AG09309 (cell line): ENCODE results near the gene OR2H1.
"Not testable (repeated sequence)": the region's sequence is repeated elsewhere in the genome, so short reads cannot be mapped to it uniquely, and the experiment has no call there.

Experiments used
- DNase-seq: peaks from one replicate; pipeline ENCODE4 v3.0.0-alpha.2; 2010; ENCODE audit warnings: low read depth
- H3K4me3 ChIP-seq: 2 replicates; pipeline ENCODE4 v1.5.1; 2011; ENCODE audit warnings: mild to moderate bottlenecking, low read depth, low read length, moderate library complexity; ENCODE audit not compliant: control insufficient read depth
- TF ChIP-seq, protein P1 (sequence below): IDR thresholded peaks from 2 replicates; pipeline ENCODE4 v1.5.1; 2011; ENCODE audit warnings: mild to moderate bottlenecking, low read depth, low read length, inconsistent platforms; ENCODE audit not compliant: insufficient read depth, control insufficient read depth; ENCODE audit errors: missing control alignments

The OR2H1 gene

DNA sequence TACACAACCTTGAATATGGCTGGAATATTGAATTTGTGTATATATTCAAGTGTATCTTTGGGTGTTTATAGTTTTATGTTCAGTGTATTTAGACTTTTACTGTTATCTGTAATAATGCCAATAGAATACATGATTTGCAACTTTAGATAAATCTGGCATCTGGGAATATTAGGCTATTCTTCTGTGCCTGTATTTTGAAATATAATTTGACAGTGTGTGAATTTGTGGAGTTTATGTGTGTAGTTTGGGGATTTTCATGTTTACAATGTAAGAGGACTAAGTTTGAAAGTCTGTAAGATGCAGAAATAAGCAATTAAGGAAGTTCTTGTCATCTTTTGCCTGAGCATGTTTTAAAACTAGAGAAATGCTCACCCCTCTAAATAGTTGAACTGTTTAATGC is 17.9 kb upstream of the OR2H1 start, which contains the start of gene OR10C1:
Gene OR10C1, plus strand, starts transcription at position 301 of the 400 bp plus-strand sequence. CDS start 710 bp downstream, outside the sequence.
- TF ChIP-seq, protein P1, sequence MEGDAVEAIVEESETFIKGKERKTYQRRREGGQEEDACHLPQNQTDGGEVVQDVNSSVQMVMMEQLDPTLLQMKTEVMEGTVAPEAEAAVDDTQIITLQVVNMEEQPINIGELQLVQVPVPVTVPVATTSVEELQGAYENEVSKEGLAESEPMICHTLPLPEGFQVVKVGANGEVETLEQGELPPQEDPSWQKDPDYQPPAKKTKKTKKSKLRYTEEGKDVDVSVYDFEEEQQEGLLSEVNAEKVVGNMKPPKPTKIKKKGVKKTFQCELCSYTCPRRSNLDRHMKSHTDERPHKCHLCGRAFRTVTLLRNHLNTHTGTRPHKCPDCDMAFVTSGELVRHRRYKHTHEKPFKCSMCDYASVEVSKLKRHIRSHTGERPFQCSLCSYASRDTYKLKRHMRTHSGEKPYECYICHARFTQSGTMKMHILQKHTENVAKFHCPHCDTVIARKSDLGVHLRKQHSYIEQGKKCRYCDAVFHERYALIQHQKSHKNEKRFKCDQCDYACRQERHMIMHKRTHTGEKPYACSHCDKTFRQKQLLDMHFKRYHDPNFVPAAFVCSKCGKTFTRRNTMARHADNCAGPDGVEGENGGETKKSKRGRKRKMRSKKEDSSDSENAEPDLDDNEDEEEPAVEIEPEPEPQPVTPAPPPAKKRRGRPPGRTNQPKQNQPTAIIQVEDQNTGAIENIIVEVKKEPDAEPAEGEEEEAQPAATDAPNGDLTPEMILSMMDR = no peak
- no peak within 1 kb of the TSS for H3K4me3 ChIP-seq
- DNase-seq = no peak

DNA sequence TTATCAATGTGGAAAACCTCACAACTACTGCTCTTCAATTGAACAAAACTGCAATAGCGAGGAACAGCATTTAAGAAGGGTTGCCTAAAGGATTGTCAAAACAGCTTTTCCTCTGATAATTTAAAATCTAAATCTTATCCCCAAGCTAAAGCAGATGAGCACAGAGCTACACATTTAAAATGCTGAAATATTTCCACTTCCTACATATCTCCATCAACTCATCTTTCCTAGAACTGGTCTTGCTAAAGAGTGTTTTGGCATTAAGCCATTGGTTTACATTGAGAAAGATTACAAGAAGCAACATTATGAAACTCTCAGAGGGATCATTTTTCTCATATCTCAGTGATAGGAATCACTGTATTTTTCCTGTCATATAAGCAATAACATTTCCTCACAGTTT is 14.2 kb upstream of the OR2H1 start:
- no peak for DNase-seq
- TF ChIP-seq, protein P1 = no peak
- H3K4me3 ChIP-seq = no peak overlapping the region

DNA sequence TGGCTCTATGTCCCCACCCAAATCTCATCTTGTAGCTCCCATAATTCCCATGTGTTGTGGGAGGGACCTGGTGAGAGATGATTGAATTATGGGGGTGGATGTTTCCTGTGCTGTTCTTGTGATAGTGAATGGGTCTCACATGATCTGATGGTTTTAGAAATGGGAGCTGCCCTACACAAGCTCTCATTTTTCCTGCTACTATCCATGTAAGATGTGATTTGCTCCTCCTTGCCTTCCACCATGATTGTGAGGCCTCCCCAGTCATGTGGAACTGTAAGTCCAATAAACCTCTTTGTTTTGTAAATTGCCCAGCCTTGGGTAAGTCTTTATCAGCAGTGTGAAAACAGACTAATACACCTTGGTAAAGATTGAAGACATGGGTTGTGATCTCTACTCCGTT is 12.9 kb upstream of the OR2H1 start:
- DNase-seq, H3K4me3 ChIP-seq: not testable (repeated sequence)

DNA sequence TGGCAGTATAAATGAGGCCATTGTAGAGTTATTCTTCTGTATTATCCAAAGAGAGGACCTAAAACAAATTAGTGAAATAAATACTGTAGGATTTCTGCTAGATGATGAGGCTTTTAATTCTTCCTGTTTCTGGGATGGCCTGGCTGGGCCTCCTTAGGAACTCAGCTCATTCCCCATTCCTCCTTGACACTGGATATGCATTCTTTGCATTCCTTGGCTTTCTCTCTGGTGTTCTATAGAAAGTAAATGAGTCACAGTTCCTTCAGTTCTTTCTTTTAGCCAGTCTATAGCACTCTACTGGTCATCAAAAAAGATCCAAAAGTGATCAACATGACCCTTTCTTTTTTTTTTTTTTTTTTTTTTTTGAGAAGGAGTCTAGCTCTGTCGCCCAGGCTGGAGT is 9.3 kb upstream of the OR2H1 start:
- TF ChIP-seq, protein P1 = no peak
- DNase-seq = no peak
- no peak overlapping the region for H3K4me3 ChIP-seq

DNA sequence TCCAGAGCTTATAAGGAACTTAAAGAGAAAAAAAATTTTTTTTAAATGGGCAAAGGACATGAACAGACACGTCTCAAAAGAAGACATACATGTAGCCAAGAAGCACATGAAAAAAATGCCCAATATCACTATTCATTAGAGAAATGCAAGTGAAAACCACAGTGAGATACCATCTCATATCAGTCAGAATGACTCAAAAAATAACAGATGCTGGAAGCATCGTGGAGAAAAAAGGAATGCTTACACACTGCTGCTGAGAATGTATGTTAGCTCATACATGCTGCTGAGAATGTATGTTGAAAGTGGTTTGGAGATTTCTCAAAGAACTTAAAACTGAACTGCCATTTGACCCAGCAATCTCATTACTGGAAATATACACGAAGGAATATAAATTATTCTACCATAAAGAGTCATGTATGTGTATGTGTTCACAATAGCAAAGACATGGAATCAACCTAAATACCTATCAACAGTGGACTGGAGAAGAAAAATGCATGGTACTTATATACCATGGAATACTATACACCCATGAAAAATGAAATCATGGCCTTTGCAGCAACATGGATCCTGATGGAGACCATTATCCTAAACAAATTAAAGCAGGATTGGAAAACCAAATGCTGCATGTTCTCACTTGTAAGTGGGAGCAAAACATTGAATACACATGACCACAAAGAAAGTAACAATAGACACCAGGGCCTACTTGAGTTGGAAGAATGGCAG is 5.3 kb upstream of the OR2H1 start:
- no peak overlapping the region for H3K4me3 ChIP-seq
- no peak for DNase-seq
- TF ChIP-seq, protein P1 = no peak

DNA sequence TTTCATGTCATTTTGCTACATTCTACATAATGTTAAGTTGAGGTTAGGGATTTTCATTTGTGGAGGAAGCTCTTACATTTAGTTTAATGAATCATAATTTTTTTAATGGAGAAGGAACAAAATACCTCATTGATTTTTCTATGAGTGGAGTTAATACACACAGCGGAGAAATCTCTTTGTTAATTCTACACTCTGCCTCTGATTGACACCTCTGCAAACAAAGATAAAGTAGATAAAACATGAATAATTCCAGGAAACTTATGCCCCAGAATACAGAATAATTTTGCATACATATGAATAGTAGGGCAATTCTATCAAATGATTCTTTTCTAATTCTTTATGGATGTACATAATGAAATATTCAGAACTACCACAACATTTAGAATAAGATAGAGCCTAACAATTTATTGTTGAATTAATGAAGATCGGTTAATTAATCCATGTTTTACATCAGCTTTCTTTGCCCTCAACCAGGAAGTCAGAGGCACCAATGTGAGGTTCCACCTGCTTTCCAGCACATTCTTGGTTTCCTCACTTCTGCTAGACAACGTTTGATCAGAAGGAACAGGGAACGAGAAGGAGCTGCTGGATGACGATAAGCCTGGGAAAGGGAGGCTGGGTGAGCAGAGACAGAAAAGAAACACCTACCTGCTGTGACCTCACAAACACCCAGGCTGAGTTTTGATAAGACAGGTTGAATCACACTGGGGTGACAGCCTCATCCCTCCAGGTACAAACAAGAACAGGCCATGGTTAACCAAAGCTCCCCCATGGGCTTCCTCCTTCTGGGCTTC is 4.3 kb downstream of the OR2H1 start:
- H3K4me3 ChIP-seq = no peak overlapping the region
- TF ChIP-seq, protein P1 = no peak
- no peak for DNase-seq

DNA sequence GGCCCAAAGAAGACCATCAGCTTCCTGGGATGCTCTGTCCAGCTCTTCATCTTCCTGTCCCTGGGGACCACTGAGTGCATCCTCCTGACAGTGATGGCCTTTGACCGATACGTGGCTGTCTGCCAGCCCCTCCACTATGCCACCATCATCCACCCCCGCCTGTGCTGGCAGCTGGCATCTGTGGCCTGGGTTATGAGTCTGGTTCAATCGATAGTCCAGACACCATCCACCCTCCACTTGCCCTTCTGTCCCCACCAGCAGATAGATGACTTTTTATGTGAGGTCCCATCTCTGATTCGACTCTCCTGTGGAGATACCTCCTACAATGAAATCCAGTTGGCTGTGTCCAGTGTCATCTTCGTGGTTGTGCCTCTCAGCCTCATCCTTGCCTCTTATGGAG is 5.1 kb downstream of the OR2H1 start:
- no peak for DNase-seq
- TF ChIP-seq, protein P1 = no peak

More for the DNA sequence above, 5.1 kb downstream of the OR2H1 start:
- H3K4me3 ChIP-seq = no peak overlapping the region
